GM18858 (cell line): Measurements from ENCODE around the gene MAP7D2.

ENCODE experiments used
- ATAC-seq: cut with Tn5 transposase; IDR thresholded peaks from one replicate; pipeline ENCODE4 v1.9.1; 2021; ENCODE audit not compliant: unreplicated experiment

Gene MAP7D2

DNA sequence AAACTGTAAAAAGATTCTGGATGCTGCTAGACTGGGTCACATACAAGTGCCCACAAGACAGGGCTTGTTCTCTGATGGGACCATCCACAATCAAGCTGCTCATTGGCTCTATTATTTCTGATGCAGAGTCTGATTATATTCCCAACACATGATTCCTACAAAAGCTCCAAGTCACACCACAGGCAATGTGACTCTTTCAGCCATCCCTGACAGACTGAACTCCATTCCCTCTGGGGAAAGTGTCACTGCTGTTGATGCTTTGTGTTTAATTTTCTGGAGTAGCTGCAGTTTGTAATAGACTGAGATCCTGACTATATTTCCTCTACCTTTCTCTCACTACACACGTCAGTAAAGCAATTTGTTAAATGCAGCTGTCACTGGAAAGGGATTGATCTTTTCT is 70.5 kb downstream of the MAP7D2 start:
- no peak for ATAC-seq

GRCh38 chrX:20042221-20042620 is 74.5 kb downstream of the MAP7D2 start:
- ATAC-seq, result no peak

DNA sequence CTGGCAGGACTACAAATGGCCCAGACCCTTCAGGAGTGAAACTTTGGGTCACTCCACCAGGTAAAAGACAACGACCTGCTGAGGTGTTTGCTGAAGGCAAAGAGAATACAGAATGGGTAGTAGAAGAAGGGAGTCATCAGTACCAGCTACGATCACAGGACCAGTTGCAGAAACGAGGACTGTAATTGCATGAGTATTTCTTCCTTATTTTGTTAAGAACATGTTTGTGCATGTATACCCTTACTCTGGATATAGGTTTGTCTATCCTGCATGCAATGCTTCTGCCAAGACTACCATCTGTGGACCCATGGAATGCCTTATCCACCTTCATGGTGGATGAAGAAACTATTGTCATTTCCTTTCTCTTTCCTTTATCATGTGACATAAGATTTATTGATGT is 77.7 kb downstream of the MAP7D2 start:
- ATAC-seq, result no peak

- no peak for ATAC-seq
Observed at GRCh38 chrX:20037186-20037585, 79.5 kb downstream of the MAP7D2 start.

GRCh38 chrX:20032201-20032600 is 84.5 kb downstream of the MAP7D2 start:
- no peak for ATAC-seq

DNA sequence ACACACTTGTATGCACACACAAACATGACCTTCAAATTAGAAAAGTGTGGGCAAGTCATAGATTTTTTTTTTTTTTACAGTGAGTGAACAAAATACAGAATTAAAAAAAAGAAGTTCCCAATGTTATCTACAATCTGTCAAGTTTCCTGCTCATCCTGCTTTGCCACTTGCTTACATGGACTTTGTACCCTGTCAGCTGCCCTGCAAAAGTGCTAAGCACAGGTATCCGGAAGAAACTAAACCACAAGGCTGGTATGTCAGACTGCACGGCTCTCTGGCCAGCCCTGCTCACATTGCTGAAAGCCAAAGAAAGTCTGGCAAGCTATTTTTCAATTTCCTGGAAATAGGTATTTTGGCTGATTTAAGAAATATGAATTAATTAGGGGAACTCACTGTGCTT is 87.0 kb downstream of the MAP7D2 start:
- ATAC-seq, result peak; percentile 44

GRCh38 chrX:20028588-20028987 is 88.1 kb downstream of the MAP7D2 start:
- no peak for ATAC-seq

DNA sequence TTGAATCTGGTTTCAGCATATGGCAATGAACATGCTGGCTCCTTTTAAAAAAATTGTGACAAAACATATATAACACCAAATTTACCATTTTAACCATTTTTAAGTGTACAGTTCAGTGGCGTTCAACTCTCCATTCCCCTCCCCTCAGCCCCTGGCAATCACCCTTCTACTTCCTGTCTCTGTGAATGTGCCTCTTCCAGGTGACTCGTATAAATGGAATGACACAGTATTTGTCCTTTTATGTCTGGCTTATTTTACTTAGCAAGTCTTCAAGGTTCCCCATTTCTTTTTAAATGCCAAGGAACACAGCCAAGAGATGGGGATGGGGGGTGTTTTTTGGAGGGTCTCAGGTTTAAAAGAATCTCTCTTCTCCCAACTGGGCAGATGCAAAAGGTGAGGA is 90.4 kb downstream of the MAP7D2 start:
- no peak for ATAC-seq

- no peak for ATAC-seq
Observed at GRCh38 chrX:20019672-20020365, 96.9 kb downstream of the MAP7D2 start.

DNA sequence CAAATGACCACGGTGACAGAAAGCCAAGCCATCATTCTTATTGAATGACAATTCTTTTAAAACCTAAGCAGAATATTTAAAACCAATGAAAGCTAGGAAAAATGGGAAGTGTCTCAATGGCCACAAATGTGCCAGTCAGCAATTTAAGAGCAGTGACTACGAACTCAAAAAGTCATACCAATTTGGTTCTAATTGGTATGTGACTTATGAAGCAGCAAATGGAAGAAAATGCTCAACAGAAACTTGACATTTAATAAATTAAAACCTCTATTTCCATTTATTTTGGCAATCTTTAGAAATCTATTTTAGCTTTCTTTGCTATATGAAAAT is 100.1 kb downstream of the MAP7D2 start:
- no peak for ATAC-seq

DNA sequence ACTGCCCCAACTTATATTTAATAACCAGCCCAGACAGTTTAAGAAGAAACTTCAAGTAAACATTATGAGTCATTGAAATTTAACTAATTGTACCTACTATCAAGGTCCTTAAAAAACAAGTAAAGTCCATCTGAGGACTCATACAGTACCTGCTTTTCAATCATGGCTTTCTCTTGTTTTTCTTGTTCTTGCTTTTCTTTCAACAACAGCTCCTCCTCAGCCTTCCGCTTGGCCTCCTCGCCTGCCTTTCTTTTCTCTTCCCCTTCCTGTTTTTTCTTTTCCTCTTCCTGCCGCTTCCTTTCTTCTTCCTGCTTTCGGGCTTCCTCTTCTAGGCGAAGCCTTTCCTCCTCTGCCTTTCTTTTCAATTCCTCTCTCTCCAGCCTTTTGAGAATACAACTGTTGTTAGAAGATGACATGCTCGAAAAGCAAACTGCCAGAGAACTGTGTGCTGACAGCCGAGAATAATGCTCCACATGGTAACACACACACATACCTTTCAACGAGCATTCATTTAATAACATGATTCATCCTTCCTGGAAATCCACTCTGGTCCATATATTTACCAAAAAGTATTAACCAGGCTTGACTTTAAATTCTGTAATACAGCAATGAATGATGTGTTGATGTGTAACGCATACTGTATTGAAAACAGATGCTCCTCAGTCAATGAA is 100.6 kb downstream of the MAP7D2 start:
- ATAC-seq, result no peak

DNA sequence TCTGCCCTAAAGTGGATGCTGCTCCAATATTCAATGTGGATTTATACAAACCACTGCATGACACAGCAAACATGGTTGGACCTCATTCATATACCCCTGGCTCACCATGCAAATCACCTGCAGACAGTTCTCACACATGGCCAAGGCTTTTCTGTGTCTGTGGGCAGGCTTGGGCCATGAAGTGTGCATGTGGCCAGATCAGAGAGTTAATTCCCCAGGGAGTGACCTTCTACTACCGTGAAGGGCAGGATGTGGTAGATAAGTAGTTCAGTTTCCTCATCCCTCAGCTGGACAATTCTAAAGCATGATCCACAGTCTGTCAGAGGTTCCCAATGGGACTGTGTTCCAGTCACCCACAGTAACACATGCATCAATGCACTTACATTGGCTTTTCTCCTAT is 101.3 kb downstream of the MAP7D2 start:
- no peak for ATAC-seq

DNA sequence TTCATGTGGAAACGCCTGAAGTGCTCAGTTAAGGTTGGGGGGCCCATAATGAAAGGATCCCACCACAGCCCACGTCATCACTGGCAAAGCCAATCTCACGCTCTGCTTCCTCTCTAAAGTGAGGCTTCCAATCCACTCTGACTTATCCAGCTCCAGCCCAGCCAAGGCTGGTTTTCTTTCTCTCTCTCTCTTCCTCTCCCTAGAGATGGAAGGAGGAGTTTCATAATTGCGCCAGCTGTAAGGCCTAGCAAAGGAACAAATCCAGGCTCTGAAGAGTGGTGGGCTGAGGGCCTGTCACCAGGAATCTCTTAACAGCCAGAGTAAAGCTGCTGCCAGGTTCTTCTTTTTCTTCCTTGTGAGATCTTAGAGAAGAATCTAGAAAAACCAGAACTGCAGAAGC is 105.1 kb downstream of the MAP7D2 start:
- no peak for ATAC-seq

- no peak for ATAC-seq
Observed at GRCh38 chrX:20007962-20008622, 108.6 kb downstream of the MAP7D2 start.

- no peak for ATAC-seq
Observed at GRCh38 chrX:20005883-20006282, 110.8 kb downstream of the MAP7D2 start.

DNA sequence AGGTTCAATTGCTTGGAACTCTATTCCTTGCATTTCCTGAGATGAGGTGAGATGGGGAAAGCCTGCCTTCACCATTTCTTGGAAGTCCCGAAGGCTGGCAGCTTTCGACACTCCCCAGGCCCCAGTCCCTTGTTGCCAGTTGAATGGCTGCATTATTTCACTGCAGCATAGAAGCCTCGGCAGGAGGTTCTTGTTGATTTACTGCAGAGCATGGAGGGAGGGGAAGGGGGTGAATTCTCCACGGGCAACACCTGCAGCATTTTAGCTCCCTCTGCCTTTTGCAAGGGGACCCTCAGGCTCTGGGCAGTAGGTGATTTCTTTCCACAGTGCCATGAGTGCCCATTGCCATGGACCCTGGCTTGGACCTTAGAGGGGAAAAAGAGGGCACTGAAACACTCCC is 115.1 kb downstream of the MAP7D2 start:
- no peak for ATAC-seq

- ATAC-seq, result no peak
Observed at GRCh38 chrX:19991350-19991718, 125.4 kb downstream of the MAP7D2 start.

DNA sequence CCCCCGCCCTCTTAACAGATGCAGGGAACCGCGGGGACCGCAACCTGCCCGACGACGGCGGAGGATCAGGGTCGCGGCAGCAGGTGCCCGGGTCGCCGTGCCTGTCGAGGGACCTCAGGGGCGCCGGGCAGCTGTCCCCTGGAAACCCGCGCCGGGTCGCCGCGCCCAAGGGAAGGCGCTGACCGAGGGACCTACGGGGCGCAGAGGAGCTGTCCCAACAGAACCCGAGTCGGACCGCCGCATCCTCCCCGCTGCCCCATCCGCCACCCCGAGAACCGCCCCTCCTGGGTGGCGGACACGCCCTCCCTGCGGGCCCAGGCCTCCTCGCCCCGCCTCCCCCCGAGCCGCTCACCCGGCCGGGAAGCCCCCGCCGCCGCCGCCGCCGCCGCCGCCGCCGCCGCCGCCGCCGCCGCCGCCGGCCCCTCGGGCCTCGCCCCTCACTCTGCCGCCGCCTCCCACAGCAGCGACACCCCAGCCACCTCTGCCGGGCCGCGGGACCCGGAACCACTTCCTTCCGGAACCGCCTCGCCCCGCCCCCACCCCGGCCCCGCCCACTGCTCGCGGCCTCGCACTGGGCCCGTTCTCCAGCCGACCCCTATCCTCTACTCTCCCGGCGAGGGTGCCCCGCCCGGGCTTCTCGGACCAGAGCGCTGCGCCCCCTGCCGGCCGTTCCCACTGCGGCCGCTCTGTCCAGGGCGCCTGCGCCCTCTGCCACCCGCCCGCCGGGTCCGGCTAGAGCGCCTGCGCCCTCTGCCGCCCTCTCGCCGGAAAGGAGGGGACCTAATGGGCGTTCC is 126.0 kb downstream of the MAP7D2 start, which contains the start of gene BCLAF3:
BCLAF3 (minus strand) TSS at position 506 of the 794 bp plus-strand sequence. CDS start 20,797 bp downstream, outside the sequence.
- peak; percentile 94 for ATAC-seq

DNA sequence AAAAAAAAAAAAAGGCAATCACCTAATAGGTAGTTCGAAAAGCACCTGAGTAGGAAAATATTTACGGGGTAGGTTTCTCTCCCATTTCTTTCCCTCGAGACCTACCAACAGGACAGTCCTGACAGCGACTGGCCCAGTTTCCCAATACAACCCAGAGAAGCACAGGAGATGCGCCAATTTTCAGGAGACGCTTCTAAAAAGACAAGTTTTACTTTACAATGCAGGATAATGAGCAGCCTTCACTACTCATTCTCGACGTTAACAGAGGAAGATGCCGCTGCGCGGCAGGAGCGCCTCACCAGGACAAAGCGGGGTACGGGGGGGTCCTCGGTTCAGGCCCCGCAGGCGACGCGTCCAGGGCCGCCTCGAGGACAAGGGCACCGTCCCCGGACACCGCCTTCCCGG is 126.6 kb downstream of the MAP7D2 start:
- peak; percentile 4 for ATAC-seq

DNA sequence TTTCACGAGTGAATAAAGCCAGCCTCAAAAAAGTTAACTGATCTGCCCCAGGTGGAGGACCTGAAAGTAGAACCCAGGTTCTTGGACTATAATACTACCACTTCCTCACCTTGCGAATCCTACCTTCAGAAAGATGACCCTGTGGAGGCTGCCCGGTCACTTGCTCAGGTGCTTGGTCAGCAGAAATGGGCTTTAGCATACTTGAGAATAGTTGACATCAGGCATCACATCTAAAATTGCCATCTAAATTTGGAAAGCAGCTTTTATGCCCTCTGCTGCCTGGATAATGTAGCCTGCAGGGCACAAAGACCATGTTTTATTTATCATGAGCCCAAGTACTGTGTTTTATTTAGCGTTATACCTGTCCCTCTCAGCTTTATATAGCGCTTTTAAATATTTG is 128.9 kb downstream of the MAP7D2 start:
- no peak for ATAC-seq

DNA sequence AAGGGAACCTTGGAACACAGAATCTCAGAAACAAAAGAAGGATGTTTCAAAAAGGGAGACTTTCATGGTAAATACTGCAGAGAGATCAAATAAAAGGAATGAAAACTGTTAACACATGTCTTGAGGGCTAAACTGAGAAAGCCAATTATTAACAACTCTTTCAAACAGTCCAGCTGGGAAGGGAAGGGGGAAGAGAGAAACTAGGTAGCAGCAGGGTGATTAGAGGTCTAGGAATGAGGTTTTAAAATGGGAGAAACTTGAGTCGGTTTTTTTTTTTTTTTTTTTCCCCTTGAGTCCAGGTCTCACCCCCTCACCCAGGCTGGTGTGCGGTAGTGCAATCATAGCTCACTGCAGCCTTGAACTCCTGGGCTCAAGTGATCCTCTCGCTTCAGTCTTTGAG is 130.2 kb downstream of the MAP7D2 start:
- ATAC-seq, result no peak

GRCh38 chrX:19981947-19982346 is 134.8 kb downstream of the MAP7D2 start:
- no peak for ATAC-seq
